ENCODE data around the gene ZCCHC7. TPM values are rescaled to one million over a fixed set of nuclear protein-coding genes. Genes with fewer than 3 reads are reported as not detected.

The ZCCHC7 gene
- total RNA-seq, 2 donors from 2014 or later, result 21.2 to 22.7 TPM

DNA sequence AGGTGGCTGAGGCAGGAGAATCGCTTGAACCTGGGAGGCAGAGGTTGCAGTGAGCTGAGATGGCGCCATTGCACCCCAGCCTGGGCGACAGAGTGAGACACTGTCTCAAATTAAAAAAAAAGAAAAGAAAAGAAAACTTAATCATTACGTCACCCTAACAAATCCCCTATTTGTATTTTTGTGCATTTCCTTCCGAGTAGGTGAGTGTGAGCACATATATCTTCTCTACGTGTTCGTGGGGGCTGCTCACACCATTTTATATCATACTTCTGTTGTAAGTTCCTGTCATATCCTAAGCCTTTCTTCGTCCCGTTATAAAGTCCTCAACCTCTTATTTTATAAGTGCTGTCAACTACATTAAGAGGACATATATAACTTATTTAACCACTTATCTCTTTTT is 260.2 kb downstream of the ZCCHC7 start:
- DNase-seq, result no peak
- Mint-ChIP-seq H3K4me3 (no peak overlapping the region), H3K36me3 (ENCODE audit: low read depth) (no peaks in the 10 kb centered on the region), H3K9me3 (no peaks in the 10 kb centered on the region), H3K27ac (no peak overlapping the region), H3K4me1 (no peaks in the 10 kb centered on the region), H3K27me3 (ENCODE audit: insufficient read depth) (peaks cover 5% of the 10 kb centered on the region)
- H3K4me1 ChIP-seq (ENCODE audit: control insufficient read depth, insufficient read depth, low read length), result no peaks in the 10 kb centered on the region
- H3K9ac ChIP-seq (ENCODE audit: extremely low read depth, low read length, poor library complexity, severe bottlenecking), result no peak overlapping the region
- WGBS, 2 experiments (ENCODE audit: insufficient coverage in 1 of 2, insufficient read length in 1 of 2), result 93 to 96% methylated on average over 4 to 9 of the region's 9 CpGs
- TF ChIP-seq, protein P1, sequence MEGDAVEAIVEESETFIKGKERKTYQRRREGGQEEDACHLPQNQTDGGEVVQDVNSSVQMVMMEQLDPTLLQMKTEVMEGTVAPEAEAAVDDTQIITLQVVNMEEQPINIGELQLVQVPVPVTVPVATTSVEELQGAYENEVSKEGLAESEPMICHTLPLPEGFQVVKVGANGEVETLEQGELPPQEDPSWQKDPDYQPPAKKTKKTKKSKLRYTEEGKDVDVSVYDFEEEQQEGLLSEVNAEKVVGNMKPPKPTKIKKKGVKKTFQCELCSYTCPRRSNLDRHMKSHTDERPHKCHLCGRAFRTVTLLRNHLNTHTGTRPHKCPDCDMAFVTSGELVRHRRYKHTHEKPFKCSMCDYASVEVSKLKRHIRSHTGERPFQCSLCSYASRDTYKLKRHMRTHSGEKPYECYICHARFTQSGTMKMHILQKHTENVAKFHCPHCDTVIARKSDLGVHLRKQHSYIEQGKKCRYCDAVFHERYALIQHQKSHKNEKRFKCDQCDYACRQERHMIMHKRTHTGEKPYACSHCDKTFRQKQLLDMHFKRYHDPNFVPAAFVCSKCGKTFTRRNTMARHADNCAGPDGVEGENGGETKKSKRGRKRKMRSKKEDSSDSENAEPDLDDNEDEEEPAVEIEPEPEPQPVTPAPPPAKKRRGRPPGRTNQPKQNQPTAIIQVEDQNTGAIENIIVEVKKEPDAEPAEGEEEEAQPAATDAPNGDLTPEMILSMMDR (conservative IDR thresholded peaks at IDR 0.05), result no peak
- no peaks in the 10 kb centered on the region for H3K27me3 ChIP-seq (ENCODE audit: control insufficient read depth, insufficient read depth, low read length, poor library complexity, severe bottlenecking)
- no peaks in the 10 kb centered on the region for H3K9me3 ChIP-seq (ENCODE audit: control insufficient read depth, low read length)
- no peaks in the 10 kb centered on the region for H3K36me3 ChIP-seq (ENCODE audit: control insufficient read depth, insufficient read depth, low read length)
- H3K27ac ChIP-seq (ENCODE audit: low read depth, low read length), result no peak overlapping the region
- no peak overlapping the region for H3K4me3 ChIP-seq (ENCODE audit: low read length)

DNA sequence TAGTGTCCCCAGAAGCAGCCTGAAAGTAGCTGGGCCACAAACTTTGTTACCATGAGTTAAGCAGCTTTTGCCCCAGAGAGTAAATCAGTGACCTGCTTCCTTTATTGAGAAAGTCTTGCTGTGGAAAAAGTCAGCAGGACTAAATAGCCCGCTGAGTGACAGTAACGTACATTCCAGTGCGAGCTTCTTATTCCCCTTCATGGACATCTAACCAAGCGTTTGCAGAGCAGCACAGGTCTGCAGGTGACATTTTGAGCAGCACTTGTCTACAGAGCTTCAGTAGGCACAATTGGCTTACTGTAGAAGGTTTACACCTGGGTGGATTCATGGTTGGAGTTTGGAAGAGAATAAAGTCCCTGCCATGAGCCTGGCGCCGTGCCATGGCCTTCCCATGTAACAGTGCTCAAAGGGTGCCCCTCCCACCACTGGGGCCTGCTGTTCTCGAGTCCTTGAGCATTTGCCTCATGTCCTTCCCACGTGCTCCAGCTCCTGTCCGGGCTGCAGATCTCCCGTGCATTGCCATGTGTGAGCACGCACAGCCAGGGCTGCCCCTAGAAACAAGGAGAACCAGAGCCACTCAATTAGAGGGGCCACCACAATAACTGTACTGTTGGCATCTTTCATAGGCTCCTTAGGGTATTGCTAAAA is 260.8 kb downstream of the ZCCHC7 start:
- peaks cover 6% of the 10 kb centered on the region for H3K27me3 Mint-ChIP-seq (ENCODE audit: insufficient read depth)
- no peaks in the 10 kb centered on the region for H3K4me1 Mint-ChIP-seq
- H3K4me1 ChIP-seq (ENCODE audit: control insufficient read depth, insufficient read depth, low read length), result no peaks in the 10 kb centered on the region
- no peak for DNase-seq
- H3K9ac ChIP-seq (ENCODE audit: extremely low read depth, low read length, poor library complexity, severe bottlenecking), result no peak overlapping the region
- H3K9me3 ChIP-seq (ENCODE audit: control insufficient read depth, low read length), result no peaks in the 10 kb centered on the region
- H3K27ac Mint-ChIP-seq, result no peak overlapping the region
- H3K27me3 ChIP-seq (ENCODE audit: control insufficient read depth, insufficient read depth, low read length, poor library complexity, severe bottlenecking), result no peaks in the 10 kb centered on the region
- no peaks in the 10 kb centered on the region for H3K36me3 ChIP-seq (ENCODE audit: control insufficient read depth, insufficient read depth, low read length)
- no peak overlapping the region for H3K27ac ChIP-seq (ENCODE audit: low read depth, low read length)
- H3K36me3 Mint-ChIP-seq (ENCODE audit: low read depth), result no peaks in the 10 kb centered on the region
- H3K4me3 ChIP-seq (ENCODE audit: low read length), result no peak overlapping the region
- TF ChIP-seq, protein P1 (conservative IDR thresholded peaks at IDR 0.05), result no peak
- WGBS, 2 experiments (ENCODE audit: insufficient coverage in 1 of 2, insufficient read length in 1 of 2), result 92 to 95% methylated on average over 10 to 11 of the region's 11 CpGs
- H3K4me3 Mint-ChIP-seq, result no peak overlapping the region
- no peaks in the 10 kb centered on the region for H3K9me3 Mint-ChIP-seq

DNA sequence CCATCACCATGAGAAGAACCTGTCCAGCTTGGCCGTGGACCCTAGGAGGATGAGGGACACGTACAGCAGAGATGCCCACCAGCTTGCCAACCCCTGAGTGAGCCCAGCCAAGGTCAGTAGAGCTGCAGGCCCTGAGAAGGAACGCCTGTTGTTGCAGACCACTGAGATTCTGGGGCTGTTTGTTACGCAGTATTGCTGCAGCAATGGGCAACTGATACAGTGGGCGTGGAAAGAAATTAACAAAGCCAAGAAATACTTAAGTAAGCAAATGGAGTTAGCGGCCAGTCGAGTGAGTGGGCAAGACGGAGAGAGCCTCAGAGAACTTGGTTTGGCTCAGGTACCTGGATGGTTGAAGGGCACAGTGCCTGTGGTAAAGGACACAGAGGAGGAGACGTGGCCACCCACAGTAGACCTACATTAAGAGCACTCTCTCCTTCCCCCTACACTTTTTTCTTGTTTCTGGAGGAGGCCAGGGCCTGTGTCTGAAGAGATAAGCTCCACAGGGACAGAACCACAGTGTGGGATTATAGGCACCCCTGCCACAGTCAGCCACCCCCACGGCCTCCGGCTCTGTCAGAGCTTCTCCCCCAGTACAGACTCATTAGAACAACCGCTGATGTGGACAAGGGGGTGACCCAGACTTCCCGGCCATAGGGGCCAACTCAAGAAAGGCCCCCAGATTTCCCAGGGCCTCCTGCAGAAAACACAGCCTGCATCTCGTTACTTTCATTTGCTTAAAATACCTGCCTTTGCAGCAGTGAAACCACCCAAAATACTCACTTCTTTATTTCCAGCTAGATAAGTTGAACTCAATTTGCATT is 262.0 kb downstream of the ZCCHC7 start:
- no peak overlapping the region for H3K27ac ChIP-seq (ENCODE audit: low read depth, low read length)
- Mint-ChIP-seq H3K4me3 (no peak overlapping the region), H3K27me3 (ENCODE audit: insufficient read depth) (peaks cover 4% of the 10 kb centered on the region), H3K27ac (no peak overlapping the region), H3K4me1 (no peaks in the 10 kb centered on the region), H3K9me3 (no peaks in the 10 kb centered on the region), H3K36me3 (ENCODE audit: low read depth) (no peaks in the 10 kb centered on the region)
- no peaks in the 10 kb centered on the region for H3K9me3 ChIP-seq (ENCODE audit: control insufficient read depth, low read length)
- no peaks in the 10 kb centered on the region for H3K4me1 ChIP-seq (ENCODE audit: control insufficient read depth, insufficient read depth, low read length)
- H3K36me3 ChIP-seq (ENCODE audit: control insufficient read depth, insufficient read depth, low read length), result no peaks in the 10 kb centered on the region
- no peak overlapping the region for H3K4me3 ChIP-seq (ENCODE audit: low read length)
- DNase-seq, result no peak
- H3K9ac ChIP-seq (ENCODE audit: extremely low read depth, low read length, poor library complexity, severe bottlenecking), result no peak overlapping the region
- WGBS, 2 experiments (ENCODE audit: insufficient coverage in 1 of 2, insufficient read length in 1 of 2), result 79 to 89% methylated on average over 11 to 14 of the region's 14 CpGs
- H3K27me3 ChIP-seq (ENCODE audit: control insufficient read depth, insufficient read depth, low read length, poor library complexity, severe bottlenecking), result no peaks in the 10 kb centered on the region
- TF ChIP-seq, protein P1 (conservative IDR thresholded peaks at IDR 0.05), result no peak

Data from endodermal cell (in vitro differentiated cells).